Esophagus squamous epithelium (tissue), 4 donors: Measurements from ENCODE around the gene AP5M1.

Experiments
- POLR2A ChIP-seq, 4 donors: fragments of 450-650 bp; IDR thresholded peaks; one replicate each; pipeline ENCODE4 v1.6.1; 2017; ENCODE audit warnings: antibody characterized with exemption in 4 of 4, mild to moderate bottlenecking in 4 of 4, moderate library complexity in 3 of 4
- TF ChIP-seq, protein P1 (sequence below), 6 experiments: fragments of 450-650 bp in 4 of 6; fragments of 200-600 bp in 2 of 6; sonication (generic) in 2 of 6; IDR thresholded peaks; one replicate each; pipeline ENCODE4 v1.5.1; 2016 to 2019; ENCODE audit warnings: antibody characterized with exemption in 6 of 6, mild to moderate bottlenecking in 4 of 6, moderate library complexity in 4 of 6

DNA sequence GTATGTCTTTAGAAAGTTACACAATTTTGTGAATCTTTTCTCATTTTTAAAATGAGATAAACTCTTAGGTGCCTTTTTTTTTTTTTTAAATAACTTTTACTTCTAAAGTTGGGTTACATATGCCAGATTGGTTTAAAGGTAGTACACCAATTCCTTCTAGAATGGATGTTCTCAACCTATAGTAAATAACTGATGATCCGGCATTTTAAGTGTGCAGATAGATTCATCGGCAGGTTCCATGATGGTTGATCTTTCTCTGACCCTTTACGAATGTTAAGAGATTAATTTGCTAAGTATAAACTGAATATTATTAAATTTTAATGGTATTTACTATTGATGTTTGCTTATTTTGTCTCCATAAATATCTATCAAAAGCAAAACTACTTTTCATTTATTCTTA, 8.3 kb downstream of the AP5M1 start:
- TF ChIP-seq, protein P1, sequence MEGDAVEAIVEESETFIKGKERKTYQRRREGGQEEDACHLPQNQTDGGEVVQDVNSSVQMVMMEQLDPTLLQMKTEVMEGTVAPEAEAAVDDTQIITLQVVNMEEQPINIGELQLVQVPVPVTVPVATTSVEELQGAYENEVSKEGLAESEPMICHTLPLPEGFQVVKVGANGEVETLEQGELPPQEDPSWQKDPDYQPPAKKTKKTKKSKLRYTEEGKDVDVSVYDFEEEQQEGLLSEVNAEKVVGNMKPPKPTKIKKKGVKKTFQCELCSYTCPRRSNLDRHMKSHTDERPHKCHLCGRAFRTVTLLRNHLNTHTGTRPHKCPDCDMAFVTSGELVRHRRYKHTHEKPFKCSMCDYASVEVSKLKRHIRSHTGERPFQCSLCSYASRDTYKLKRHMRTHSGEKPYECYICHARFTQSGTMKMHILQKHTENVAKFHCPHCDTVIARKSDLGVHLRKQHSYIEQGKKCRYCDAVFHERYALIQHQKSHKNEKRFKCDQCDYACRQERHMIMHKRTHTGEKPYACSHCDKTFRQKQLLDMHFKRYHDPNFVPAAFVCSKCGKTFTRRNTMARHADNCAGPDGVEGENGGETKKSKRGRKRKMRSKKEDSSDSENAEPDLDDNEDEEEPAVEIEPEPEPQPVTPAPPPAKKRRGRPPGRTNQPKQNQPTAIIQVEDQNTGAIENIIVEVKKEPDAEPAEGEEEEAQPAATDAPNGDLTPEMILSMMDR (IDR thresholded peaks at IDR 0.05): no peak
- no peak for TF ChIP-seq POLR2A (IDR thresholded peaks at IDR 0.05)
